Vein endothelial cell (primary cell): Measurements from ENCODE around the gene CHD9. TPM values are rescaled to one million over a fixed set of nuclear protein-coding genes. Genes with fewer than 3 reads are reported as not detected.

Experiments
- small RNA-seq: library from RNA; depleted of rRNA; stranded (forward); fragments of <200 nt; gene quantifications from one replicate; pipeline ENCODE3, GENCODE V24; 2012
- total RNA-seq: library from RNA; depleted of rRNA; stranded (reverse); fragments of >200 nt; gene quantifications from 2 replicates; pipeline ENCODE4 v1.2.3, GENCODE V29; 2012

CHD9 gene
- total RNA-seq, result 44.4 and 54.9 TPM in 2 replicates

GRCh38 chr16:53054670-53055485 is at the start of gene CHD9:
CHD9 (plus strand) TSS chr16:53054991; CDS start chr16:53156090, 101,099 bp downstream.

GRCh38 chr16:53052519-53053501 is 2.0 kb upstream of the CHD9 start, which contains the start of gene CHD9NB:
CHD9NB (minus strand) TSS chr16:53052897; CDS start chr16:53044158, 8,739 bp downstream.

Small RNA genes lying within 50 kb of the gene (small RNA-seq; reads per million reads assigned to genes)
- gene RF01210 (not detected), gene RNA5SP427 (not detected)

Other genes with a start within 250 kb of the CHD9 start
- gene CHD9NB, start 2.1 kb upstream of the CHD9 start, total RNA-seq, result 0.38 and 0.65 TPM in 2 replicates